CD4-positive, CD25-positive, alpha-beta regulatory T cell (primary cell): Measurements from ENCODE around the gene SNCG. TPM values are rescaled to one million over a fixed set of nuclear protein-coding genes. Genes with fewer than 3 reads are reported as not detected.
A peak's percentile ranks its signal among the peaks of the same experiment; 100 is the strongest.
"Not testable (repeated sequence)": the region's sequence is repeated elsewhere in the genome, so short reads cannot be mapped to it uniquely, and the experiment has no call there.

Experiments
- ATAC-seq, 2 donors: fragments of 150-1000 bp; cut with Tn5 transposase; one replicate each; pipeline ENCODE4 v1.10.0; 2021; ENCODE audit warnings: low read depth in 2 of 2, moderate number of reproducible peaks in 2 of 2, moderate library complexity in 1 of 2
- DNase-seq, 3 donors: peaks; one replicate each; pipeline versions ENCODE4 v3.0.0 to v3.0.0-alpha.2; 2012 to 2022; ENCODE audit warnings: mixed read lengths in 1 of 3
- H3K27ac ChIP-seq: one replicate; pipeline ENCODE4 v1.7.0; 2013; ENCODE audit warnings: mild to moderate bottlenecking, low read length; ENCODE audit not compliant: insufficient read depth, poor library complexity, severe bottlenecking
- H3K27me3 ChIP-seq: one replicate; pipeline ENCODE4 v1.7.0; 2013; ENCODE audit warnings: low read length; ENCODE audit not compliant: control insufficient read depth, insufficient read depth
- H3K36me3 ChIP-seq: one replicate; pipeline ENCODE4 v1.7.0; 2013; ENCODE audit warnings: mild to moderate bottlenecking, low read length, moderate library complexity; ENCODE audit not compliant: control insufficient read depth, insufficient read depth
- H3K4me1 ChIP-seq: 2 replicates; pipeline ENCODE4 v1.7.0; 2013; ENCODE audit warnings: mild to moderate bottlenecking, low read length; ENCODE audit not compliant: insufficient read depth, control insufficient read depth, poor library complexity, severe bottlenecking
- H3K4me3 ChIP-seq: one replicate; pipeline ENCODE4 v1.7.0; 2013; ENCODE audit warnings: low read depth, mild to moderate bottlenecking, low read length, moderate library complexity
- H3K9me3 ChIP-seq, 2 experiments: 1 replicate in 1 of 2; 2 replicates in 1 of 2; pipeline ENCODE4 v1.7.0; 2013; ENCODE audit warnings: low read length in 2 of 2, mild to moderate bottlenecking in 1 of 2, moderate library complexity in 1 of 2; ENCODE audit not compliant: control insufficient read depth in 2 of 2
- H3K27ac Mint-ChIP-seq, 3 donors: one replicate each; pipeline ENCODE4 v1.8.0; 2020 to 2022; ENCODE audit warnings: mild to moderate bottlenecking in 3 of 3, mixed read lengths in 3 of 3, moderate library complexity in 2 of 3
- H3K27me3 Mint-ChIP-seq: one replicate; pipeline ENCODE4 v1.8.0; 2022; ENCODE audit warnings: mild to moderate bottlenecking, mixed read lengths
- H3K36me3 Mint-ChIP-seq: one replicate; pipeline ENCODE4 v1.8.0; 2020; ENCODE audit warnings: mixed read lengths
- H3K4me1 Mint-ChIP-seq, 4 donors: one replicate each; pipeline ENCODE4 v1.8.0; 2020 to 2022; ENCODE audit warnings: mixed read lengths in 4 of 4, mild to moderate bottlenecking in 1 of 4
- H3K4me3 Mint-ChIP-seq, 4 donors: one replicate each; pipeline ENCODE4 v1.8.0; 2020 to 2022; ENCODE audit warnings: mild to moderate bottlenecking in 4 of 4, mixed read lengths in 4 of 4, moderate library complexity in 3 of 4
- H3K9me3 Mint-ChIP-seq, 7 donors: one replicate each; pipeline ENCODE4 v1.8.0; 2020 to 2022; ENCODE audit warnings: mixed read lengths in 7 of 7, mild to moderate bottlenecking in 3 of 7, moderate library complexity in 2 of 7
- polyA plus RNA-seq, 4 donors: library from polyadenylated mRNA; unstranded; fragments of 300-500 nt; fragmentation: Illumina TruSeq; gene quantifications; one replicate each; pipeline ENCODE4 v1.2.3, GENCODE V29; 2021
- total RNA-seq: library from RNA; stranded (reverse); gene quantifications from one replicate; pipeline ENCODE4 v1.2.3, GENCODE V29; 2022

The SNCG gene
- total and polyA plus RNA-seq, 5 donors from 2014 or later: not detected

DNA sequence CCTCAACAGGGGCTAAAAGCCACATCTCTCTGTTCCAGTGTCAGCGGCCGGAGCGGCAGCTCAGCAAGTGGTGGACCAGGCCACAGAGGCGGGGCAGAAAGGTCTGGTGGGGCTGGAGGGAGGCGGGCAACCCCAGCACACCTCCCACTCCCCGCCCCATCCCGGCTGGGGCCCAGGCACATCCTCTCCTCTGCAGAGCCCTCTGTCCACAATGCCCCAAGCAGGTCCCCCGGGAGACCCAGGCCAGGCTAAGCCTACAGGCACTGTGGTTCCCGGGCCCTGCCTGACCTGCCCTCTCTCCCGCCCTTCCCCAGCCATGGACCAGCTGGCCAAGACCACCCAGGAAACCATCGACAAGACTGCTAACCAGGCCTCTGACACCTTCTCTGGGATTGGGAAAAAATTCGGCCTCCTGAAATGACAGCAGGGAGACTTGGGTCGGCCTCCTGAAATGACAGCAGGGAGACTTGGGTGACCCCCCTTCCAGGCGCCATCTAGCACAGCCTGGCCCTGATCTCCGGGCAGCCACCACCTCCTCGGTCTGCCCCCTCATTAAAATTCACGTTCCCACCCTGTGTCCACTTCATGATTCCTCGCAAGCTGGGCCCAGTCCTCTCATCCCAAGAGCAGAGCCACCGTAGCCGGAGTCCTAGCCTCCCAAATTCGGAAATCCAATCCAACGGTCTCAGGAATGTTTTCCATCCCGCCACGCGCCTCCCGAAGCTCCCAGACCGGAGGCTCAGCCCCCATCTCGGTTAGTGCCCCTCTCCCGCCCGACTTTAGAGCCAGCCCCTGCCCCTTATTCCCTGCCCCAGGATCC is 12.0 kb downstream of the SNCG start:
- Histone ChIP-seq H3K4me3 (peak overlapping the region; percentile 37), H3K36me3 (no peaks in the 10 kb centered on the region), H3K27ac (peak overlapping the region; percentile 94), H3K9me3 (no peaks in the 10 kb centered on the region), H3K4me1 (peaks cover 58% of the 10 kb centered on the region), H3K27me3 (no peaks in the 10 kb centered on the region)
- Mint-ChIP-seq H3K27ac (peak overlapping the region; percentile 86 to 91 (median 87)), H3K4me1 (peaks cover 0 to 58% (median 15%) of the 10 kb centered on the region in 4 donors), H3K4me3 (peak overlapping the region; percentile 81 to 90 (median 86)), H3K9me3 (no peaks in the 10 kb centered on the region), H3K36me3 (no peaks in the 10 kb centered on the region), H3K27me3 (peaks cover 4% of the 10 kb centered on the region)
- DNase-seq: no peak
- no peak for ATAC-seq

DNA sequence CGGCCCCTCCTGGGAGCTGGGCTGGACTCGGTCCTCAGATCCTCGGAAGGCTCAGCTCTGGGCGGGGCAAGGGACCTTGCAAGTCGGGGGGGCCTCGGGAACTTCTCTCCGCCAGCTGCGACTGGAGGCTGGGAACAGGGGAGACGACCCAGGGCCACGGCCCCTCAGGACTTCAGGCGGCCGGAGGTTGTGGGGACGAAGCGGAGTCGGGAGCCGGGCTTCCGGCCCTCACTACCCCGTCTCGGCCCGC is 12.5 kb downstream of the SNCG start:
- Mint-ChIP-seq H3K4me1 (peaks cover 0 to 53% (median 11%) of the 10 kb centered on the region in 4 donors), H3K9me3 (no peaks in the 10 kb centered on the region)
- peaks cover 54% of the 10 kb centered on the region for H3K4me1 ChIP-seq

DNA sequence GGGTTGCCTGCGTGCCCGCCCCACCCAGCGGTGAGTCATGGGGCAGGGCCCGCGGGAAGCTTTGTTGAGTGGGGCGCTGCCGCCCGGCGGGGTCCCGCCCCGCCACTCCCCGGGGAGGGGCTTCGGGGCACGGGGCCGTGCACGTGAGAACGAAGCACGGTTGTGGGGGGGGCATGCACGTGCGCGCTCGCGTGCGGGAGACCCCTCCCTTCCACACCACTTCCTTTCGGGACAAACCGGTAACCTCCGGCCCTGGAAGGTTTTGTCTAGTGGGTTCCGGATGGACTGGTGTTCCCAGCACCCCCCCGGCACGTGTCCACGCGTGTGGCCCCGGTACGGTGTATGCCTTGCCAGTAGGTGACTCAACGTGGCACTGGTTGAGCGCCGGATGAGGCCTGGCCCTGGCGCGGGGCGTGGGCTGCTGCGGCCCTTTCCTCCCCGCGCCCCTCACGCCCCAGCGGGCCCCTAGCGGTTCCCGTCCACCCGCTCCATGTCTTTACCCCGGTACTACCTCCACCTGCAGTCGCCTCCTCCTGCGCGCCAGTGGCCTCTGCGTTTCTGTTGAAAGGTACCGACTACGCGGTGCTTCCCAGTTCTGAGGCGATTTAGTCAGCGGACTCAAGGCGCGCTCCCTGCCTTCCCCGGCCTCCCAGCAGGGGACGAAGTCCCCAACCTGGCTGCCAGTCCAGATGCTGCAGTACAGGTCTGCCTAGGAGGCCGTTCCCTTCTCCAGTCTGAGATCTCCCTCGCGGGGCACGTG is 13.0 kb downstream of the SNCG start:
- ATAC-seq (peak; percentile 88 to 89), DNase-seq (peak; percentile 87 to 94 (median 93))
- no peaks in the 10 kb centered on the region for H3K36me3 ChIP-seq
- Mint-ChIP-seq H3K4me3 (peak overlapping the region; percentile 84 to 90 (median 86)), H3K9me3 (no peaks in the 10 kb centered on the region), H3K4me1 (peaks cover 0 to 48% (median 7%) of the 10 kb centered on the region in 4 donors), H3K27ac (peak overlapping the region; percentile 87 to 97 (median 93)), H3K27me3 (peaks cover 4% of the 10 kb centered on the region), H3K36me3 (no peaks in the 10 kb centered on the region)
- peaks cover 49% of the 10 kb centered on the region for H3K4me1 ChIP-seq
- H3K27ac ChIP-seq: peak overlapping the region; percentile 94
- H3K9me3 ChIP-seq: no peaks in the 10 kb centered on the region
- no peak overlapping the region for H3K4me3 ChIP-seq
- H3K27me3 ChIP-seq: no peaks in the 10 kb centered on the region

More for the DNA sequence above, 12.5 kb downstream of the SNCG start:
- H3K4me3 Mint-ChIP-seq: peak overlapping the region; percentile 81 to 90 (median 86)
- no peaks in the 10 kb centered on the region for H3K36me3 ChIP-seq
- peak overlapping the region; percentile 94 for H3K27ac ChIP-seq
- peaks cover 4% of the 10 kb centered on the region for H3K27me3 Mint-ChIP-seq
- no peaks in the 10 kb centered on the region for H3K36me3 Mint-ChIP-seq
- DNase-seq (no peak), ATAC-seq (no peak)
- H3K9me3 ChIP-seq: no peaks in the 10 kb centered on the region
- no peaks in the 10 kb centered on the region for H3K27me3 ChIP-seq
- peak overlapping the region; percentile 86 to 91 (median 87) for H3K27ac Mint-ChIP-seq
- H3K4me3 ChIP-seq: no peak overlapping the region

DNA sequence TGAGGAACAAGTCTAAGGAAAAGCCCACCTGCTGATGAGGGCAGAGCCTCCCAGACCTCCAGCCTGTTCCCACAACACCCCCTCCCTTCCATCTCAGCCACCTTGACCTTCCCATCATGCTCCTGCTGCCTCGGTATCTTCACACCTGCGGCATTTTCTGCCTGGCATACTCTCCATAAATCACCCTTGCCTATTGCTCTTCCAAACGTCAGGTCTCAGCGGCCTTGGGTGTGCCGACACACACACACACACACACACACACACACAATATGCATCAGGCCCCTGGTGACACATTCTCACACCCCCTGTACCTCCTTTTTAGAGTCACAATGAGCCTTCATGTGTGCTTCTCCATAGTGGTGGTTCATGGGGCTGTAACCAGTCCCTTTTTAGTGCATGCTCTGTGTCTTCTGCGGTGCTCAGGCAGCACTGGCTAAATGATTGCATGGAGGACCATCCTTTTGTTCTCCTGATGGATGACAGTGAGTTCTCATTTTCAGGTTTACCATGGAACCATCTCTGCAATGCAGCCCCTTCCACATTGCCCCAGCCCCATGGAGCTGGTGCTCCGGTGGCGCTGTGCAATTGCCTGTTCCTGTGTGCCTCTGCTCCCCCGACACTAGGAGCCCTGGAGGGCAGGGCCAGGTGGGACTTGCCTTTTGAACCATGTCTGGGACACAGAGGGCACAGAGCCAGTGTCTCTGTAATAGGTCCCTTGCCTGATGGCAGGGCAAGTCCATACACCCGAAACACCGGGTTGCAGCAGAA is 14.4 kb downstream of the SNCG start:
- Histone ChIP-seq H3K4me3 (no peak overlapping the region), H3K4me1 (peaks cover 37% of the 10 kb centered on the region), H3K9me3 (no peaks in the 10 kb centered on the region), H3K27me3 (no peaks in the 10 kb centered on the region), H3K36me3 (no peaks in the 10 kb centered on the region), H3K27ac (no peak overlapping the region)
- H3K27ac Mint-ChIP-seq: peak overlapping the region; percentile 87 to 98 (median 89)
- H3K27me3 Mint-ChIP-seq: peaks cover 10% of the 10 kb centered on the region
- H3K36me3 Mint-ChIP-seq: no peaks in the 10 kb centered on the region
- H3K4me3 Mint-ChIP-seq: peak overlapping the region; percentile 7 to 76 (median 48)
- no peak for ATAC-seq
- H3K9me3 Mint-ChIP-seq: no peaks in the 10 kb centered on the region
- DNase-seq: no peak
- H3K4me1 Mint-ChIP-seq: peaks cover 0 to 39% (median 4%) of the 10 kb centered on the region in 4 donors

DNA sequence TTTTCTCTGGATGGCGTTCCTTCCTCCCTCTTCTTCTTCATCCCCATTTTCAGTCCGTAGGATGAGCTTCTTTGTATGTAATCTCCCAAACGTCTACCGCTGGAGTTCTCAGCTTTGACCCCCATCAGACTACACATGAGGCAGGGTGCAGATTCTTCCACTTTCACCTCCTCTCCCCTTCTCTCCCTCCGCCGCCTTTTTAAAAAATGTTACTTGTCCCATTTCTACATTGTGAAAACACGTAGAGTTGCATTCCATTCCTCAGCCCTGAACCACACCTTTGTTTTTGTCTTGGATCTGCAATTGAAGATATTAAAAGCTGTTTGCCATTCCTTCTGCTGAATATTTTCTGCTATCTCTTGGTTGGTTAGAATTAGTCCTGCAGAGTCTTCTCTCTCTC is 16.1 kb downstream of the SNCG start:
- Mint-ChIP-seq H3K9me3 (no peaks in the 10 kb centered on the region), H3K4me1 (peaks cover 0 to 25% (median 4%) of the 10 kb centered on the region in 4 donors), H3K4me3 (peak overlapping the region in 1 of 4 donors; percentile 57), H3K36me3 (no peaks in the 10 kb centered on the region), H3K27ac (no peak overlapping the region), H3K27me3 (peaks cover 17% of the 10 kb centered on the region)
- no peaks in the 10 kb centered on the region for H3K27me3 ChIP-seq
- DNase-seq (no peak), ATAC-seq (no peak)
- no peak overlapping the region for H3K4me3 ChIP-seq
- H3K36me3 ChIP-seq: no peaks in the 10 kb centered on the region
- no peak overlapping the region for H3K27ac ChIP-seq
- H3K4me1 ChIP-seq: peaks cover 23% of the 10 kb centered on the region
- H3K9me3 ChIP-seq: no peaks in the 10 kb centered on the region

DNA sequence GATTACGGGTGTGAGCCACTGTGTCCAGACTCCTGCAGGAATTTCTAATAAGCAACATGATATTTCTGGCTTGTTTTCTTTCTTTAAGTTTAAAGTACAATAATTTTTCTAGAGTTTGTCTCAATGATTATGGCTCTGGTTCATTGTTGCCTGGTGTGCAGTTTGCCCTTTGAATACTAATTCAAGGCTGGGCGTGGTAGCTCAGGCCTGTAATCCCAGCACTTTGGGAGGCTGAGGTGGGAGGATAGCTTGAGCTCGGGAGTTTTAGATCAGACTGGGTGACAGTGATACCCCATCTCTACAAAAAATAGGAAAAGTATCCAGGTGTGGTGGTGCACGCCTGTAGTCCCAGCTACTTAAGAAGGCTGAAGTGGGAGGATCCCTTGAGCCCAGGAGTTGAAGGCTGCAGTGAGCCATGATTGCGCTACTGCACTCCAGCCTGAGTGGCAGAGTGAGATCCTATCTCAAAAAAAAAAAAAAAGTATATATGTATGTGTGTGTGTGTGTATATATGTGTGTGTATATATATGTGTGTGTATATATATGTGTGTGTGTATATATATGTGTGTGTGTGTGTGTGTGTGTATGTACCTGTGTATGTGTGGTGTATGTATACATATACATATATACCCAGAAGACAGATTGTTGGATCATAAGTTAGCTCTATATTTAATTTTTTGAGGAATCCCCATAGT is 18.1 kb downstream of the SNCG start:
- Histone ChIP-seq H3K9me3 (no peaks in the 10 kb centered on the region), H3K27me3 (no peaks in the 10 kb centered on the region), H3K36me3 (no peaks in the 10 kb centered on the region), H3K4me1 (peaks cover 4% of the 10 kb centered on the region), H3K27ac (no peak overlapping the region), H3K4me3 (no peak overlapping the region)
- DNase-seq: no peak
- no peaks in the 10 kb centered on the region for H3K9me3 Mint-ChIP-seq
- no peak overlapping the region for H3K27ac Mint-ChIP-seq
- H3K36me3 Mint-ChIP-seq: no peaks in the 10 kb centered on the region
- H3K4me3 Mint-ChIP-seq: no peak overlapping the region
- no peak for ATAC-seq
- H3K4me1 Mint-ChIP-seq: peaks cover 0 to 10% (median 1%) of the 10 kb centered on the region in 4 donors
- peaks cover 27% of the 10 kb centered on the region for H3K27me3 Mint-ChIP-seq

DNA sequence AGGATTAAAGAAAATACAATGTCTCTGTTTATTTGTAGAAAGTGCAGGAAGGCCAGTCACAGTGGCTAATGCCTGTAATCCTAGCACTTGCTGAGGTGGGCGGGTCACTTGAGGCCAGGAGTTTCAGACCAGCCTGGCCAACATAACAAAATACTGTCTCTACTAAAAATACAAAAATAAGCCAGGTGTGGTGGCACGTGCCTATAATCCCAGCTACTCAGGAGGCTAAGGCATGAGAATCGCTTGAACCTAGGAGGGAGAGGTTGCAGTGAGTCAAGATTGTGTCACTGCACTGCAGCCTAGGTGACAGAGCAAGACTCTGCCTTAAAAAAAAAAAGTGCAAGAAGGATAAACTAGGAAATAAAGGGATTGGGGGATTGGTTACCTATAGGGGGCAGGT is 20.1 kb downstream of the SNCG start:
- not testable (repeated sequence) for DNase-seq, ATAC-seq, H3K27ac Mint-ChIP-seq, H3K4me1 ChIP-seq, H3K36me3 ChIP-seq, H3K27ac ChIP-seq, H3K36me3 Mint-ChIP-seq, H3K4me3 ChIP-seq, H3K9me3 ChIP-seq, H3K4me1 Mint-ChIP-seq, H3K9me3 Mint-ChIP-seq, H3K27me3 ChIP-seq
- peak overlapping the region in 1 of 4 donors; percentile 67 for H3K4me3 Mint-ChIP-seq
- H3K27me3 Mint-ChIP-seq: peaks cover 25% of the 10 kb centered on the region
